Fibroblast of lung (primary cell): Measurements from ENCODE around the gene HMGCR. TPM values are rescaled to one million over a fixed set of nuclear protein-coding genes. Genes with fewer than 3 reads are reported as not detected.

Experiments used
- DNase-seq, 2 donors: peaks; one replicate each; pipeline versions ENCODE4 v3.0.0 to v3.0.0-alpha.2; 2010; ENCODE audit warnings: low read depth in 2 of 2
- H2AFZ ChIP-seq: 2 replicates; pipeline ENCODE4 v1.5.1; 2012; ENCODE audit warnings: low read length, control low read depth, inconsistent platforms
- H3K27ac ChIP-seq: 2 replicates; pipeline ENCODE4 v1.5.1; 2011; ENCODE audit warnings: low read length, control low read depth; ENCODE audit not compliant: insufficient read depth
- H3K27me3 ChIP-seq: 2 replicates; pipeline ENCODE4 v1.5.1; 2011; ENCODE audit warnings: mild to moderate bottlenecking, low read length; ENCODE audit not compliant: control insufficient read depth, insufficient read depth
- H3K36me3 ChIP-seq: 2 replicates; pipeline ENCODE4 v1.5.1; 2011; ENCODE audit warnings: low read length; ENCODE audit not compliant: control insufficient read depth, insufficient read depth
- H3K4me1 ChIP-seq: 2 replicates; pipeline ENCODE4 v1.5.1; 2011; ENCODE audit warnings: low read length; ENCODE audit not compliant: control insufficient read depth, insufficient read depth; ENCODE audit errors: extremely low read depth
- H3K4me2 ChIP-seq: 2 replicates; pipeline ENCODE4 v1.5.1; 2011; ENCODE audit warnings: low read length, control low read depth; ENCODE audit not compliant: insufficient read depth; ENCODE audit errors: extremely low read depth
- H3K4me3 ChIP-seq, 4 experiments: fragments of 200-600 bp in 1 of 4; sonication (generic) in 1 of 4; replicated peaks in 1 of 4; 2 replicates each; pipeline ENCODE4 v1.5.1; 2011 to 2016; ENCODE audit warnings: low read length in 4 of 4, low read depth in 3 of 4, mild to moderate bottlenecking in 3 of 4, control low read depth in 2 of 4, inconsistent platforms in 1 of 4, mixed read lengths in 1 of 4; ENCODE audit not compliant: insufficient read depth in 1 of 4; ENCODE audit errors: control extremely low read depth in 1 of 4
- H3K79me2 ChIP-seq: 2 replicates; pipeline ENCODE4 v1.5.1; 2012; ENCODE audit warnings: mild to moderate bottlenecking, low read length, inconsistent platforms; ENCODE audit not compliant: control insufficient read depth, insufficient read depth
- H3K9ac ChIP-seq: 2 replicates; pipeline ENCODE4 v1.5.1; 2011; ENCODE audit warnings: mild to moderate bottlenecking, low read length, control low read depth; ENCODE audit not compliant: insufficient read depth
- H3K9me3 ChIP-seq: 2 replicates; pipeline ENCODE4 v1.5.1; 2012; ENCODE audit warnings: low read depth, low read length; ENCODE audit not compliant: control insufficient read depth, insufficient read depth
- H4K20me1 ChIP-seq: 2 replicates; pipeline ENCODE4 v1.5.1; 2011; ENCODE audit warnings: low read length; ENCODE audit not compliant: control insufficient read depth, insufficient read depth; ENCODE audit errors: extremely low read depth
- EZH2 ChIP-seq: IDR thresholded peaks from 2 replicates; pipeline ENCODE4 v1.5.1; 2012; ENCODE audit warnings: low read length, control low read depth, mild to moderate bottlenecking; ENCODE audit errors: missing control alignments
- polyA plus RNA-seq, 2 donors: library from polyadenylated mRNA; depleted of rRNA in 1 of 2; stranded (reverse) in 1 of 2; unstranded in 1 of 2; fragments of >200 nt; gene quantifications; 2 replicates each; pipeline ENCODE4 v1.2.1, GENCODE V29; 2011 to 2012; ENCODE audit warnings: missing spikeins in 1 of 2
- total RNA-seq: library from RNA; depleted of rRNA; stranded (reverse); fragments of >200 nt; gene quantifications from 2 replicates; pipeline ENCODE4 v1.2.1, GENCODE V29; 2014
- TF ChIP-seq, protein P1 (sequence below), 2 donors: IDR thresholded peaks in 1 of 2; conservative IDR thresholded peaks in 1 of 2; 1 replicate in 1 of 2; 2 replicates in 1 of 2; pipeline ENCODE4 v1.5.1; 2011 to 2012; ENCODE audit warnings: low read length in 2 of 2, control low read depth in 1 of 2, inconsistent platforms in 1 of 2, low read depth in 1 of 2, mild to moderate bottlenecking in 1 of 2

HMGCR gene
- total and polyA plus RNA-seq, 2 donors (not counting 1 experiment from before 2014, with no cell fraction given) = 132 to 225 TPM

GRCh38 chr5:75351139-75351926 is 14.3 kb downstream of the HMGCR start:
- H3K4me3 ChIP-seq = no peak overlapping the region
- H3K79me2 ChIP-seq = peaks cover 1% of the 10 kb centered on the region
- H3K9me3 ChIP-seq = no peaks in the 10 kb centered on the region
- TF ChIP-seq, protein P1, sequence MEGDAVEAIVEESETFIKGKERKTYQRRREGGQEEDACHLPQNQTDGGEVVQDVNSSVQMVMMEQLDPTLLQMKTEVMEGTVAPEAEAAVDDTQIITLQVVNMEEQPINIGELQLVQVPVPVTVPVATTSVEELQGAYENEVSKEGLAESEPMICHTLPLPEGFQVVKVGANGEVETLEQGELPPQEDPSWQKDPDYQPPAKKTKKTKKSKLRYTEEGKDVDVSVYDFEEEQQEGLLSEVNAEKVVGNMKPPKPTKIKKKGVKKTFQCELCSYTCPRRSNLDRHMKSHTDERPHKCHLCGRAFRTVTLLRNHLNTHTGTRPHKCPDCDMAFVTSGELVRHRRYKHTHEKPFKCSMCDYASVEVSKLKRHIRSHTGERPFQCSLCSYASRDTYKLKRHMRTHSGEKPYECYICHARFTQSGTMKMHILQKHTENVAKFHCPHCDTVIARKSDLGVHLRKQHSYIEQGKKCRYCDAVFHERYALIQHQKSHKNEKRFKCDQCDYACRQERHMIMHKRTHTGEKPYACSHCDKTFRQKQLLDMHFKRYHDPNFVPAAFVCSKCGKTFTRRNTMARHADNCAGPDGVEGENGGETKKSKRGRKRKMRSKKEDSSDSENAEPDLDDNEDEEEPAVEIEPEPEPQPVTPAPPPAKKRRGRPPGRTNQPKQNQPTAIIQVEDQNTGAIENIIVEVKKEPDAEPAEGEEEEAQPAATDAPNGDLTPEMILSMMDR (conservative IDR thresholded peaks at IDR 0.05 in 1 of 2, IDR thresholded peaks at IDR 0.05 in 1 of 2; ENCODE audit: low read depth in 1 of 2, low read length in 2 of 2) = peak in 1 of 2 donors; percentile 1
- no peak for TF ChIP-seq EZH2
- no peak overlapping the region for H2AFZ ChIP-seq
- H3K4me1 ChIP-seq = no peaks in the 10 kb centered on the region
- no peak overlapping the region for H3K9ac ChIP-seq
- peaks cover 17% of the 10 kb centered on the region for H3K36me3 ChIP-seq
- no peak overlapping the region for H3K4me2 ChIP-seq
- DNase-seq = no peak
- H3K27me3 ChIP-seq = no peaks in the 10 kb centered on the region
- no peaks in the 10 kb centered on the region for H4K20me1 ChIP-seq
- no peak overlapping the region for H3K27ac ChIP-seq

DNA sequence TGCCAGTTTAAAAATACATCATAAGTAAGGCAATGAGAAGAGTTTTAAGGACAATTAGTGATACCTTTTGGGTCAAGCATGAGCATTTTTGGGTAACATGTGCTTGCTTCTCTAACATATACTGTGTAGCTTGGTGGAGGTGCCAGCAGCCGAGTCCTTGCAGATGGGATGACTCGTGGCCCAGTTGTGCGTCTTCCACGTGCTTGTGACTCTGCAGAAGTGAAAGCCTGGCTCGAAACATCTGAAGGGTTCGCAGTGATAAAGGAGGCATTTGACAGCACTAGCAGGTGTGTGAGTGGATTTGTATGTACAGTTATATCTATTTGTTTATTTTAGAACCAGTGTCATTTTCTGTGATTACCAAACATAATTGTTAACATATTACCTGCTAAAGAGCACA is 18.2 kb downstream of the HMGCR start:
- Histone ChIP-seq H3K4me1 (no peaks in the 10 kb centered on the region), H3K9ac (no peak overlapping the region), H3K79me2 (no peaks in the 10 kb centered on the region), H2AFZ (no peak overlapping the region), H3K4me3 (no peak overlapping the region), H4K20me1 (no peaks in the 10 kb centered on the region), H3K27me3 (no peaks in the 10 kb centered on the region), H3K27ac (no peak overlapping the region), H3K36me3 (peaks cover 22% of the 10 kb centered on the region), H3K9me3 (no peaks in the 10 kb centered on the region), H3K4me2 (no peak overlapping the region)
- peak; percentile 20 to 35 for DNase-seq
- TF ChIP-seq, protein P1 (conservative IDR thresholded peaks at IDR 0.05 in 1 of 2, IDR thresholded peaks at IDR 0.05 in 1 of 2; ENCODE audit: low read depth in 1 of 2, low read length in 2 of 2) = no peak
- TF ChIP-seq EZH2 = no peak

- no peaks in the 10 kb centered on the region for H4K20me1 ChIP-seq
- H3K4me1 ChIP-seq = no peaks in the 10 kb centered on the region
- TF ChIP-seq, protein P1 (conservative IDR thresholded peaks at IDR 0.05 in 1 of 2, IDR thresholded peaks at IDR 0.05 in 1 of 2; ENCODE audit: low read depth in 1 of 2, low read length in 2 of 2) = no peak
- TF ChIP-seq EZH2 = no peak
- H3K27ac ChIP-seq = no peak overlapping the region
- H3K27me3 ChIP-seq = no peaks in the 10 kb centered on the region
- H3K36me3 ChIP-seq = peaks cover 21% of the 10 kb centered on the region
- no peak overlapping the region for H2AFZ ChIP-seq
- H3K4me3 ChIP-seq = no peak overlapping the region
- no peak for DNase-seq
- H3K9ac ChIP-seq = no peak overlapping the region
- H3K79me2 ChIP-seq = no peaks in the 10 kb centered on the region
- H3K9me3 ChIP-seq = no peaks in the 10 kb centered on the region
- no peak overlapping the region for H3K4me2 ChIP-seq
Observed at GRCh38 chr5:75356719-75357118, 19.7 kb downstream of the HMGCR start.
